ENCODE measurements around the gene FAM83C. TPM values are rescaled to one million over a fixed set of nuclear protein-coding genes. Genes with fewer than 3 reads are reported as not detected.
A peak's percentile ranks its signal among the peaks of the same experiment; 100 is the strongest.

The FAM83C gene
- total RNA-seq, 1 experiment from 2014 or later, result not detected

- H3K36me3 Mint-ChIP-seq, result no peaks in the 10 kb centered on the region
- H3K9me3 Mint-ChIP-seq, result no peaks in the 10 kb centered on the region
- H3K4me1 Mint-ChIP-seq, result peaks cover 29% of the 10 kb centered on the region
- DNase-seq (ENCODE audit: low spot score) (no peak), ATAC-seq (no peak)
- H3K27me3 Mint-ChIP-seq (ENCODE audit: low read depth), result no peaks in the 10 kb centered on the region
- peak overlapping the region; percentile 20; the same call in 1 of the 2 replicates for H3K27ac Mint-ChIP-seq
- POLR2A ChIA-PET, result interaction anchor here (1.0 kb wide), 1 partner anchor 178 kb away, joined by 3 read pairs; the partner anchor contains the start of gene TRPC4AP
- no peak for TF ChIP-seq ZNF121 (CRISPR knock-in tag; IDR thresholded peaks at IDR 0.05)
- no peak for TF ChIP-seq NR1H2 (CRISPR knock-in tag; IDR thresholded peaks at IDR 0.05)
- TF ChIP-seq GTF2I (CRISPR knock-in tag; conservative IDR thresholded peaks at IDR 0.05), result no peak
- no peak for TF ChIP-seq STAT6 (CRISPR knock-in tag; conservative IDR thresholded peaks at IDR 0.05; ENCODE audit: low read depth)
- no peak for TF ChIP-seq ETV6 (CRISPR knock-in tag; IDR thresholded peaks at IDR 0.05)
- no peak for TF ChIP-seq JAZF1 (CRISPR knock-in tag; IDR thresholded peaks at IDR 0.05)
- no peak for TF ChIP-seq USF1 (CRISPR knock-in tag; IDR thresholded peaks at IDR 0.05)
- no peak for TF ChIP-seq ZNF416 (CRISPR knock-in tag; IDR thresholded peaks at IDR 0.05)
- no peak for TF ChIP-seq FOXP4 (CRISPR knock-in tag; IDR thresholded peaks at IDR 0.05)
- no peak for TF ChIP-seq SOX15 (CRISPR knock-in tag; IDR thresholded peaks at IDR 0.05)
- no peak for TF ChIP-seq TCF7 (CRISPR knock-in tag; IDR thresholded peaks at IDR 0.05; ENCODE audit: low read depth)
- no peak for TF ChIP-seq EMX1 (CRISPR knock-in tag; IDR thresholded peaks at IDR 0.05)
- no peak for TF ChIP-seq HMGXB4 (CRISPR knock-in tag; IDR thresholded peaks at IDR 0.05)
- no peak for TF ChIP-seq ATF1 (CRISPR knock-in tag; IDR thresholded peaks at IDR 0.05)
- no peak for TF ChIP-seq FOXJ3 (CRISPR knock-in tag; IDR thresholded peaks at IDR 0.05; ENCODE audit: borderline replicate concordance)
- no peak overlapping the region for H3K4me3 Mint-ChIP-seq
- CTCF ChIA-PET, result interaction anchor here (0.7 to 6.9 kb wide), 9 partner anchors 10 to 396 kb away, joined by 3 to 73 read pairs (median 4); partner anchors contain the start of genes ACSS2, EDEM2 and MMP24
Measured at GRCh38 chr20:35270021-35270902, 22.0 kb downstream of the FAM83C start.

GRCh38 chr20:35269055-35269781 lies 23.0 kb downstream of the FAM83C start:
- H3K4me3 Mint-ChIP-seq, result no peak overlapping the region
- peak; percentile 84 for ATAC-seq
- no peaks in the 10 kb centered on the region for H3K9me3 Mint-ChIP-seq
- peak; percentile 62 for TF ChIP-seq ZNF317 (CRISPR knock-in tag; IDR thresholded peaks at IDR 0.05; ENCODE audit: borderline replicate concordance, low read depth)
- TF ChIP-seq, protein P1, sequence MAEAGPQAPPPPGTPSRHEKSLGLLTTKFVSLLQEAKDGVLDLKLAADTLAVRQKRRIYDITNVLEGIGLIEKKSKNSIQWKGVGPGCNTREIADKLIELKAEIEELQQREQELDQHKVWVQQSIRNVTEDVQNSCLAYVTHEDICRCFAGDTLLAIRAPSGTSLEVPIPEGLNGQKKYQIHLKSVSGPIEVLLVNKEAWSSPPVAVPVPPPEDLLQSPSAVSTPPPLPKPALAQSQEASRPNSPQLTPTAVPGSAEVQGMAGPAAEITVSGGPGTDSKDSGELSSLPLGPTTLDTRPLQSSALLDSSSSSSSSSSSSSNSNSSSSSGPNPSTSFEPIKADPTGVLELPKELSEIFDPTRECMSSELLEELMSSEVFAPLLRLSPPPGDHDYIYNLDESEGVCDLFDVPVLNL (CRISPR knock-in tag; IDR thresholded peaks at IDR 0.05; ENCODE audit: borderline replicate concordance, low read depth), result no peak
- no peak for TF ChIP-seq NFYB (CRISPR knock-in tag; conservative IDR thresholded peaks at IDR 0.05; ENCODE audit: low read depth)
- TF ChIP-seq ZNF423 (CRISPR knock-in tag; IDR thresholded peaks at IDR 0.05), result no peak
- TF ChIP-seq, protein P2, sequence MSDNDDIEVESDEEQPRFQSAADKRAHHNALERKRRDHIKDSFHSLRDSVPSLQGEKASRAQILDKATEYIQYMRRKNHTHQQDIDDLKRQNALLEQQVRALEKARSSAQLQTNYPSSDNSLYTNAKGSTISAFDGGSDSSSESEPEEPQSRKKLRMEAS (CRISPR knock-in tag; IDR thresholded peaks at IDR 0.05), result peak; percentile 43; the same call in 1 of the 2 replicates
- TF ChIP-seq, protein P3, sequence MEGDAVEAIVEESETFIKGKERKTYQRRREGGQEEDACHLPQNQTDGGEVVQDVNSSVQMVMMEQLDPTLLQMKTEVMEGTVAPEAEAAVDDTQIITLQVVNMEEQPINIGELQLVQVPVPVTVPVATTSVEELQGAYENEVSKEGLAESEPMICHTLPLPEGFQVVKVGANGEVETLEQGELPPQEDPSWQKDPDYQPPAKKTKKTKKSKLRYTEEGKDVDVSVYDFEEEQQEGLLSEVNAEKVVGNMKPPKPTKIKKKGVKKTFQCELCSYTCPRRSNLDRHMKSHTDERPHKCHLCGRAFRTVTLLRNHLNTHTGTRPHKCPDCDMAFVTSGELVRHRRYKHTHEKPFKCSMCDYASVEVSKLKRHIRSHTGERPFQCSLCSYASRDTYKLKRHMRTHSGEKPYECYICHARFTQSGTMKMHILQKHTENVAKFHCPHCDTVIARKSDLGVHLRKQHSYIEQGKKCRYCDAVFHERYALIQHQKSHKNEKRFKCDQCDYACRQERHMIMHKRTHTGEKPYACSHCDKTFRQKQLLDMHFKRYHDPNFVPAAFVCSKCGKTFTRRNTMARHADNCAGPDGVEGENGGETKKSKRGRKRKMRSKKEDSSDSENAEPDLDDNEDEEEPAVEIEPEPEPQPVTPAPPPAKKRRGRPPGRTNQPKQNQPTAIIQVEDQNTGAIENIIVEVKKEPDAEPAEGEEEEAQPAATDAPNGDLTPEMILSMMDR (IDR thresholded peaks at IDR 0.05), result peak; percentile 78
- TF ChIP-seq, protein P4, sequence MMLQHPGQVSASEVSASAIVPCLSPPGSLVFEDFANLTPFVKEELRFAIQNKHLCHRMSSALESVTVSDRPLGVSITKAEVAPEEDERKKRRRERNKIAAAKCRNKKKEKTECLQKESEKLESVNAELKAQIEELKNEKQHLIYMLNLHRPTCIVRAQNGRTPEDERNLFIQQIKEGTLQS (CRISPR knock-in tag; conservative IDR thresholded peaks at IDR 0.05), result no peak

More at GRCh38 chr20:35269055-35269781, 23.0 kb downstream of the FAM83C start:
- ChIA-PET CTCF (interaction anchor here (0.6 to 6.9 kb wide), 13 partner anchors 9 to 395 kb away, joined by 3 to 73 read pairs (median 4); partner anchors contain the start of genes ACSS2, EDEM2, MMP24 and MMP24OS), POLR2A (interaction anchor here (0.9 to 1.0 kb wide), 2 partner anchors 60 to 177 kb away, joined by 3 read pairs; partner anchors contain the start of gene TRPC4AP)
- peaks cover 37% of the 10 kb centered on the region for H3K4me1 Mint-ChIP-seq
- DNase-seq (ENCODE audit: low spot score), result peak; percentile 91
- no peaks in the 10 kb centered on the region for H3K36me3 Mint-ChIP-seq
- peak overlapping the region; percentile 86 for H3K27ac Mint-ChIP-seq
- no peaks in the 10 kb centered on the region for H3K27me3 Mint-ChIP-seq (ENCODE audit: low read depth)
